GM18520 (cell line): ENCODE results near the gene SYNE1.

ENCODE experiments used
- ATAC-seq: cut with Tn5 transposase; IDR thresholded peaks from one replicate; pipeline ENCODE4 v1.9.1; 2021; ENCODE audit not compliant: unreplicated experiment

The SYNE1 gene

GRCh38 chr6:152071843-152072242 lies 565.3 kb downstream of the SYNE1 start:
- no peak for ATAC-seq
